Measurements from ENCODE around the gene TPST1.

The TPST1 gene

DNA sequence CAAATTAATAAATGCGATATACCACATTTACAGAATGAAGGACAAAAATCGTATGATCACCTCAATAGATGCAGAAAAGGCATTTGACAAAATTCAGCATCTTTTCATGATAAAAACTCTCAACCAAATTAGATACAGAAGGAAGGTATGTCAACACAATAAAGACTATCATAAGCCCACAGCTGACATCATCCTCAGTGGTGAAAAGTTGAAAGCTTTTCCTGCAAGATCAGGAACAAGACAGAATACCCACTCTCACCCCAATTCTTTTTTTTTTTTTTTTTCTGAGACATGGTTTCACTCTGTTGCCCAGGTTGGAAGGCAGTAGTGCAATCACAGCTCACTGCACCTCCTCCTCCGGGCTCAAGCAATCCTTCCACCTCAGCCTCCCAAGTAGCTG lies 67.2 kb downstream of the TPST1 start:
- H3K27ac ChIP-seq: no peak overlapping the region
- TF ChIP-seq, protein P1, sequence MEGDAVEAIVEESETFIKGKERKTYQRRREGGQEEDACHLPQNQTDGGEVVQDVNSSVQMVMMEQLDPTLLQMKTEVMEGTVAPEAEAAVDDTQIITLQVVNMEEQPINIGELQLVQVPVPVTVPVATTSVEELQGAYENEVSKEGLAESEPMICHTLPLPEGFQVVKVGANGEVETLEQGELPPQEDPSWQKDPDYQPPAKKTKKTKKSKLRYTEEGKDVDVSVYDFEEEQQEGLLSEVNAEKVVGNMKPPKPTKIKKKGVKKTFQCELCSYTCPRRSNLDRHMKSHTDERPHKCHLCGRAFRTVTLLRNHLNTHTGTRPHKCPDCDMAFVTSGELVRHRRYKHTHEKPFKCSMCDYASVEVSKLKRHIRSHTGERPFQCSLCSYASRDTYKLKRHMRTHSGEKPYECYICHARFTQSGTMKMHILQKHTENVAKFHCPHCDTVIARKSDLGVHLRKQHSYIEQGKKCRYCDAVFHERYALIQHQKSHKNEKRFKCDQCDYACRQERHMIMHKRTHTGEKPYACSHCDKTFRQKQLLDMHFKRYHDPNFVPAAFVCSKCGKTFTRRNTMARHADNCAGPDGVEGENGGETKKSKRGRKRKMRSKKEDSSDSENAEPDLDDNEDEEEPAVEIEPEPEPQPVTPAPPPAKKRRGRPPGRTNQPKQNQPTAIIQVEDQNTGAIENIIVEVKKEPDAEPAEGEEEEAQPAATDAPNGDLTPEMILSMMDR (conservative IDR thresholded peaks at IDR 0.05): no peak
- TF ChIP-seq ZFX (IDR thresholded peaks at IDR 0.05): no peak

DNA sequence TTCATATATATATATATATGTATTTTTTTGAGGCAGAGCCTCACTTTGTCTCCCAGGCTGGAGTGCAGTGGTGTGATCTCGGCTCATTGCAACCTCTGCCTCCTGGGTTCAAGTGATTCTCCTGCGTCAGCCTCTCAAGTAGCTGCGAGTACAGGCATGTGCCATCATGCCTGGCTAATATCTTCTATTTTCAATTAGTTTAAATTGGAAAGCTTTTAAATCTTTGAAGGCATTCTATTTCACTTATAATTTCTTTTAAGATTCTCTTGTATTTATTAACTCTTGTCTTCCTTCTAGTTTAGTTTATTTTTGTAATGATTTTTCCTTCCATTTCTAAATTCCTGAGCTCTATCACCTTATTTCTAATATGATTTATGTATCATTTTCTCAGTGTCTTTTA lies 71.2 kb downstream of the TPST1 start:
- no peak for TF ChIP-seq ZFX (IDR thresholded peaks at IDR 0.05)
- TF ChIP-seq, protein P1 (conservative IDR thresholded peaks at IDR 0.05): no peak
- H3K27ac ChIP-seq: no peak overlapping the region

DNA sequence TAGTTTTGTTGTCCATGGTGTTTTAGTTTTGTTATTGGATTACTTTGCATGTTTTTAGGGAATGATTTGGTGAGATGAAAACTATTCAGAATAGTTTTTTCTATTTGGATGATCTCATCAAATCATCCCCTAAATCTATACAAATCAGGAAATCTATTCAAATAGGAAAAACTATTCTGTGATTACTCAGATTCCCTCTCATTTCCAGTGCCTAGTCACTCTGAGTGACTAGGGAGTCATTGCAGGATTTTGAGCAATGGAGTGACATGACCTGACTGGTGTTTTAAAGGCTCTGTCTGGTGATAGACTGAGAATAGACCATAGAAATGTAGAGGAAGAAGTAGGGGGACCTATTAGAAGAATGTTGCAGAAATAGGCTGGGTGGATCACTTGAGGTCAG lies 72.4 kb downstream of the TPST1 start:
- H3K27ac ChIP-seq: no peak overlapping the region
- TF ChIP-seq, protein P1 (conservative IDR thresholded peaks at IDR 0.05): no peak
- TF ChIP-seq ZFX (IDR thresholded peaks at IDR 0.05): no peak

DNA sequence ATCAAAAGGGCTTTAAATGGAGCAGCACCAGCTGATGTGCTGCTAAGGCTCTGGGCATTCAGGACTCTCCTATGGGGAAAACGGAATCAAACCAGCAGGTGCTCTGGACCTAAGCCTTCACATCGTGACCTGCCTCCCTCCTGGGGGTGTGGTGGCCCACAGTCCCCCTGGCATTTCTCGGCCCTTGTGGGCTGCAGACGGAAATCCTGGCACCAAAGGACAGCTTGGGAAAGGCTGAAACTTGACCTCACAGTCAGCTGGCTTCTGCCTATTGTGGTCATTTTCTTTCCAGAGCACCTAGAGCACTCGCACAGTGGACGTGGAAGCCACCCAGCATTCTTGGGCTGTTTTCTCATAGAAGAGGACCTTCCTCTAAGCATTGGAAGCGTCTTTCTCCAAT lies 74.8 kb downstream of the TPST1 start:
- no peak overlapping the region for H3K27ac ChIP-seq
- no peak for TF ChIP-seq ZFX (IDR thresholded peaks at IDR 0.05)
- TF ChIP-seq, protein P1 (conservative IDR thresholded peaks at IDR 0.05): no peak

DNA sequence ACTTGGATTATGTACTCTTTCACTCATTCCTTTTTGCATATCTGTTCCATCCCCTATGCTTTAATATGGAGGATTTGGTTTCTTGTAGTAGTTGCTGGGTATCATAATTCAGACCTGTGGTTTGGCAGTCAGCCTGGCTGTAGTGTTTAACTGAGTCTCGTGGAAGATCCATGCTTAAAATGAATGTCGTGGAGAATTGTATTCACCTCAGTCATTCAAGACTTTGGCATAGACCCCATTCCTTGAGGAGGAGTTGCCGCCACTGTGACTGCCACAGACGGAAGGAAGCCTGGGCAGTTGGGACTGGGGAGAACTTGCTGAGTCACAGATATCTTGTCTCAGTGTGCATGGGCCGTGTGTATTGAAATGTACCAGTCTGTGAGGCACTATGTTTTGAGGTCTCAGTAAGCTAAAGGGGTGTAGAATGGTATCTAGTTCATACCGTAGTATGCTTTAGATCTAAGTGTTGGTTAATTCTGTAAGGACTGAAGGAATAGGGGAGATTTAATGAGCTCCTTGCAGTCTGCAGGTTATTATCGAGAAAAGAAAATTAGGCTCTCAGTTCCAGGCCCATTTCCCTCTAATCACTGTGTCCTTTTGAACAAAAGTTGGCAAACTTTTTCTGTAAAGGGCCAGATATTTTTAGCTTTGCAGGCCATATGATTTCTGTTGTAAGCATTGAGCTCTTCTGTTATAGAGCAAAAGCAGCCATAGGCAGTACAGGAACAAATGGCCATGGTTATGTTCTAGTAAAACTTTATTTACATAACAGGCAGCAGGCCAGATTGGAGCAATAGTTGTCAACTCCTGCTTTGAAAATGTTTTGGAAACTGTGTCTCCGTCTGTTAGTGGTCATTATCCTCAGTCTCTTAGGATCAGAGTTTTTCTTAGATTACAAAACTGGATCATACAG lies 76.8 kb downstream of the TPST1 start:
- H3K27ac ChIP-seq: peak overlapping the region; percentile 34; the same call in 1 of the 2 replicates
- TF ChIP-seq, protein P1 (conservative IDR thresholded peaks at IDR 0.05): no peak
- no peak for TF ChIP-seq ZFX (IDR thresholded peaks at IDR 0.05)

DNA sequence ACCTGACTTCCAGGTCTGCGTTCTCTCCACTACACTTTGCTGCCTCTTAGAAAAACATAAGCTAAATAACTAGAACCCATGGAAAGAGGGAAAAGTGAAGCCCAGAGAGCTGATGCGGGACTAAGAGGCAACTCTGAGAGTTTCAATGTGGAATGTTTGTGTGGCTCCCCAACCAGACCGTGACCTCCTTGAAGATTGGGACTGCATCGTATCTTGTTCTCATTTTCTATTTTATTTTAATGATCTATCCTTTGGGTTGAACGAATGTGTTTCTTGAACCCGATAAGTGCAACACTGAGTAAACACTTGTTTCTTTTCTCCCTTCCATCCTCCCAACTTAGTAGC lies 77.4 kb downstream of the TPST1 start:
- H3K27ac ChIP-seq: no peak overlapping the region

More for the DNA sequence above, 77.4 kb downstream of the TPST1 start:
- no peak for TF ChIP-seq ZFX (IDR thresholded peaks at IDR 0.05)
- TF ChIP-seq, protein P1 (conservative IDR thresholded peaks at IDR 0.05): no peak

All from C4-2B (cell line).